HEK293 (cell line): ENCODE measurements around the gene CST9.

Experiments
- CTCF ChIA-PET: fragments of 350-600 bp; formaldehyde crosslinking; extraction: SDS; loops from one replicate; lab custom pipeline; 2021; ENCODE audit warnings: antibody characterized with exemption; lab: Yijun Ruan, JAX
- POLR2A ChIA-PET: fragments of 300-600 bp; formaldehyde crosslinking; extraction: SDS; loops from one replicate; lab custom pipeline; 2020; ENCODE audit warnings: antibody characterized with exemption, inconsistent platforms; lab: Yijun Ruan, JAX
- H3K27ac ChIP-seq: fragments of 200-500 bp; sonication (Bioruptor generic); 2 replicates; pipeline ENCODE4 v1.5.1; 2014; ENCODE audit warnings: low read depth, low read length, control low read depth, inconsistent platforms; ENCODE audit errors: extremely low read depth
- H3K36me3 ChIP-seq, 2 experiments: fragments of 200-500 bp in 1 of 2; sonication (Bioruptor generic) in 1 of 2; 1 replicate in 1 of 2; 2 replicates in 1 of 2; pipeline ENCODE4 v1.5.1; 2014 to 2017; ENCODE audit warnings: inconsistent platforms in 2 of 2, low read length in 2 of 2; ENCODE audit not compliant: control insufficient read depth in 2 of 2, insufficient read depth in 1 of 2
- H3K4me1 ChIP-seq: fragments of 200-500 bp; sonication (Bioruptor generic); 2 replicates; pipeline ENCODE4 v1.5.1; 2014; ENCODE audit warnings: mild to moderate bottlenecking, low read length, inconsistent platforms; ENCODE audit not compliant: control insufficient read depth, insufficient read depth
- H3K4me3 ChIP-seq: 2 replicates; pipeline ENCODE4 v1.5.1; 2011; ENCODE audit warnings: low read depth, mild to moderate bottlenecking, control low read depth, low read length, moderate library complexity
- H3K9me3 ChIP-seq: fragments of 200-500 bp; sonication (Bioruptor generic); 2 replicates; pipeline ENCODE4 v1.5.1; 2014; ENCODE audit warnings: low read depth, low read length, inconsistent platforms; ENCODE audit not compliant: control insufficient read depth, insufficient read depth
- HOXC10 ChIP-seq: sonication (generic); formaldehyde crosslinking; IDR thresholded peaks from 2 replicates; pipeline ENCODE4 v1.8.1; 2023; ENCODE audit warnings: mild to moderate bottlenecking, missing genetic modification reagents
- KLF10 ChIP-seq: fragments of 450-650 bp; IDR thresholded peaks from 2 replicates; pipeline ENCODE4 v1.5.1; 2018; ENCODE audit warnings: missing biosample characterization, mild to moderate bottlenecking, missing genetic modification characterization
- MEIS1 ChIP-seq: sonication (generic); formaldehyde crosslinking; IDR thresholded peaks from 2 replicates; pipeline ENCODE4 v1.8.1; 2022; ENCODE audit warnings: missing genetic modification reagents, mild to moderate bottlenecking, borderline replicate concordance
- PBX3 ChIP-seq: sonication (generic); formaldehyde crosslinking; IDR thresholded peaks from 2 replicates; pipeline ENCODE4 v1.8.1; 2022; ENCODE audit warnings: mild to moderate bottlenecking, moderate library complexity, missing genetic modification reagents
- SALL2 ChIP-seq: fragments of 450-650 bp; formaldehyde crosslinking; IDR thresholded peaks from 2 replicates; pipeline ENCODE4 v1.5.0; 2017; ENCODE audit warnings: missing biosample characterization, mild to moderate bottlenecking, missing genetic modification characterization, borderline replicate concordance
- SP3 ChIP-seq: fragments of 450-650 bp; formaldehyde crosslinking; IDR thresholded peaks from 2 replicates; pipeline ENCODE4 v1.5.1; 2016; ENCODE audit warnings: missing biosample characterization, missing genetic modification characterization
- SP7 ChIP-seq: fragments of 450-650 bp; formaldehyde crosslinking; IDR thresholded peaks from 2 replicates; pipeline ENCODE4 v1.5.1; 2016; ENCODE audit warnings: missing biosample characterization, missing genetic modification characterization
- ZBTB26 ChIP-seq: fragments of 450-650 bp; formaldehyde crosslinking; optimal IDR thresholded peaks from 2 replicates; pipeline ENCODE3; 2016; ENCODE audit warnings: missing biosample characterization, mild to moderate bottlenecking, missing genetic modification characterization
- ZFHX2 ChIP-seq: fragments of 450-650 bp; formaldehyde crosslinking; conservative IDR thresholded peaks from 2 replicates; pipeline ENCODE4 v1.5.1; 2016; ENCODE audit warnings: missing biosample characterization, missing genetic modification characterization
- ZFP41 ChIP-seq: fragments of 450-650 bp; formaldehyde crosslinking; IDR thresholded peaks from 2 replicates; pipeline ENCODE4 v1.5.1; 2016; ENCODE audit warnings: missing biosample characterization, missing genetic modification characterization, borderline replicate concordance
- ZNF138 ChIP-seq: fragments of 450-650 bp; formaldehyde crosslinking; IDR thresholded peaks from 2 replicates; pipeline ENCODE4 v1.5.1; 2016; ENCODE audit warnings: missing biosample characterization, missing genetic modification characterization, borderline replicate concordance
- ZNF280C ChIP-seq: fragments of 450-650 bp; formaldehyde crosslinking; IDR thresholded peaks from 2 replicates; pipeline ENCODE4 v1.5.1; 2016; ENCODE audit warnings: missing biosample characterization, missing genetic modification characterization
- ZNF280D ChIP-seq: fragments of 450-650 bp; formaldehyde crosslinking; IDR thresholded peaks from 2 replicates; pipeline ENCODE4 v1.5.1; 2016; ENCODE audit warnings: missing biosample characterization, missing genetic modification characterization
- ZNF302 ChIP-seq: fragments of 450-650 bp; formaldehyde crosslinking; IDR thresholded peaks from 2 replicates; pipeline ENCODE4 v1.5.1; 2016; ENCODE audit warnings: missing biosample characterization, missing genetic modification characterization, low read depth
- ZNF423 ChIP-seq: fragments of 450-650 bp; formaldehyde crosslinking; IDR thresholded peaks from 2 replicates; pipeline ENCODE4 v1.5.1; 2016; ENCODE audit warnings: missing biosample characterization, missing genetic modification characterization
- ZNF449 ChIP-seq: fragments of 450-650 bp; formaldehyde crosslinking; IDR thresholded peaks from 2 replicates; pipeline ENCODE4 v1.5.1; 2017; ENCODE audit warnings: missing biosample characterization, mild to moderate bottlenecking, missing genetic modification characterization, moderate library complexity
- ZNF514 ChIP-seq: fragments of 450-650 bp; formaldehyde crosslinking; IDR thresholded peaks from 2 replicates; pipeline ENCODE4 v1.5.1; 2016; ENCODE audit warnings: missing biosample characterization, missing genetic modification characterization
- ZNF621 ChIP-seq: fragments of 450-650 bp; formaldehyde crosslinking; IDR thresholded peaks from 2 replicates; pipeline ENCODE4 v1.5.1; 2017; ENCODE audit warnings: missing biosample characterization, missing genetic modification characterization
- ZNF645 ChIP-seq: fragments of 450-650 bp; formaldehyde crosslinking; IDR thresholded peaks from 2 replicates; pipeline ENCODE4; 2016; ENCODE audit warnings: missing biosample characterization, missing genetic modification characterization
- ZNF654 ChIP-seq: fragments of 450-650 bp; formaldehyde crosslinking; IDR thresholded peaks from 2 replicates; pipeline ENCODE4 v1.5.1; 2016; ENCODE audit warnings: low read depth, missing biosample characterization, missing genetic modification characterization
- ZNF677 ChIP-seq: fragments of 450-650 bp; IDR thresholded peaks from 2 replicates; pipeline ENCODE4 v1.5.0; 2018; ENCODE audit warnings: missing biosample characterization, mild to moderate bottlenecking, missing genetic modification characterization, moderate library complexity
- ZNF701 ChIP-seq: fragments of 450-650 bp; formaldehyde crosslinking; IDR thresholded peaks from 2 replicates; pipeline ENCODE4 v1.5.1; 2016; ENCODE audit warnings: missing biosample characterization, missing genetic modification characterization
- ZNF791 ChIP-seq: fragments of 450-650 bp; formaldehyde crosslinking; IDR thresholded peaks from 2 replicates; pipeline ENCODE4 v1.5.1; 2016; ENCODE audit warnings: missing biosample characterization, missing genetic modification characterization
- ZSCAN18 ChIP-seq: fragments of 450-650 bp; formaldehyde crosslinking; IDR thresholded peaks from 2 replicates; pipeline ENCODE4 v1.5.1; 2016; ENCODE audit warnings: missing biosample characterization, missing genetic modification characterization

Gene CST9

GRCh38 chr20:23585449-23585807, 20.3 kb downstream of the CST9 start (continued):
- no peak for TF ChIP-seq SALL2 (tag by site-specific recombination)
- TF ChIP-seq ZNF791 (tag by site-specific recombination), result no peak
- no peak for TF ChIP-seq SP3 (tag by site-specific recombination)
- no peak for TF ChIP-seq PBX3 (CRISPR knock-in tag)
- no peak for TF ChIP-seq ZBTB26
- TF ChIP-seq ZNF280C, result no peak
- no peak for TF ChIP-seq ZFHX2 (tag by site-specific recombination)
- TF ChIP-seq KLF10 (tag by site-specific recombination), result no peak
- TF ChIP-seq ZNF677 (tag by site-specific recombination), result no peak

- ChIA-PET CTCF (interaction anchor here (0.6 to 0.8 kb wide), 2 partner anchors 67 to 140 kb away, joined by 3 read pairs; no protein-coding TSS in a partner anchor), POLR2A (no interaction called here)
- Histone ChIP-seq H3K9me3 (no peaks in the 10 kb centered on the region), H3K27ac (no peak overlapping the region), H3K4me1 (no peaks in the 10 kb centered on the region), H3K4me3 (no peak overlapping the region), H3K36me3 (no peaks in the 10 kb centered on the region)
- TF ChIP-seq ZNF621 (tag by site-specific recombination) (no peak), ZNF701 (no peak), ZNF449 (no peak), ZNF302 (tag by site-specific recombination) (no peak), ZSCAN18 (tag by site-specific recombination) (no peak), SP7 (tag by site-specific recombination) (no peak), ZNF791 (tag by site-specific recombination) (no peak), ZNF423 (no peak), ZNF645 (tag by site-specific recombination) (no peak), ZNF138 (no peak), ZNF280D (tag by site-specific recombination) (no peak), ZNF514 (no peak), ZFP41 (tag by site-specific recombination) (no peak), ZNF654 (no peak), HOXC10 (no peak), MEIS1 (CRISPR knock-in tag) (no peak), SALL2 (tag by site-specific recombination) (no peak)
Observed at GRCh38 chr20:23584434-23585199, 21.1 kb downstream of the CST9 start.
